ENCODE data around the gene TFB1M. TPM values are rescaled to one million over a fixed set of nuclear protein-coding genes. Genes with fewer than 3 reads are reported as not detected.

Gene TFB1M
- polyA plus RNA-seq, 2 of the 4 experiments (the other 2 are of a cell fraction): 9.8 to 19.5 TPM

GRCh38 chr6:155234167-155234566, 80.1 kb downstream of the TFB1M start:
- Histone ChIP-seq H3K9me3 (peaks cover 4% of the 10 kb centered on the region; the same call in 2 of the 3 replicates), H3K4me2 (no peak overlapping the region), H3K27ac (no peak overlapping the region), H3K4me1 (no peaks in the 10 kb centered on the region), H3K4me3 (no peak overlapping the region)
- DNase-seq (ENCODE audit: low read depth in 1 of 2, low spot score in 1 of 2) (no peak), FAIRE-seq (no peak), ATAC-seq (no peak)
- TF ChIP-seq ZFP36 (IDR thresholded peaks at IDR 0.05; ENCODE audit: borderline replicate concordance, partially characterized antibody) (no peak), HDAC2 (IDR thresholded peaks at IDR 0.05) (no peak), ZNF302 (CRISPR knock-in tag; IDR thresholded peaks at IDR 0.05) (no peak), RARB (CRISPR knock-in tag; IDR thresholded peaks at IDR 0.05) (no peak), PBX3 (IDR thresholded peaks at IDR 0.05) (no peak), E2F6 (IDR thresholded peaks at IDR 0.05; ENCODE audit: borderline replicate concordance, low read depth) (no peak), RCOR1 (IDR thresholded peaks at IDR 0.05; ENCODE audit: low read depth, low read length) (no peak), ZC3H11A (IDR thresholded peaks at IDR 0.05) (no peak), GATA3 (IDR thresholded peaks at IDR 0.05; ENCODE audit: borderline replicate concordance) (no peak), ATOH8 (CRISPR knock-in tag; IDR thresholded peaks at IDR 0.05; ENCODE audit: low read depth) (no peak), JUN (IDR thresholded peaks at IDR 0.05) (no peak), EP300 (IDR thresholded peaks at IDR 0.05) (no peak), TP53 (CRISPR knock-in tag; IDR thresholded peaks at IDR 0.05) (no peak), ESRRA (IDR thresholded peaks at IDR 0.05; ENCODE audit: borderline replicate concordance, low read length) (no peak), NR3C1 (IDR thresholded peaks at IDR 0.05) (no peak), REST (IDR thresholded peaks at IDR 0.05) (no peak), HMGXB4 (CRISPR knock-in tag; IDR thresholded peaks at IDR 0.05; ENCODE audit: borderline replicate concordance) (no peak), FOSB (CRISPR knock-in tag; IDR thresholded peaks at IDR 0.05) (no peak), MYC (IDR thresholded peaks at IDR 0.05; ENCODE audit: borderline replicate concordance, low read length) (no peak)
- ChIA-PET POLR2A (no interaction called here), CTCF (interaction anchor here (1.3 to 2.3 kb wide), 3 partner anchors 14 to 57 kb away, joined by 3 to 7 read pairs (median 3); no protein-coding TSS in a partner anchor)
- 86% methylated on average over 4 of the region's 4 CpGs for WGBS (ENCODE audit: missing lambda C conversion rate)

- WGBS (ENCODE audit: missing lambda C conversion rate): 91% methylated on average over 6 of the region's 6 CpGs
- TF ChIP-seq POLR2AphosphoS2 (conservative IDR thresholded peaks at IDR 0.05; ENCODE audit: low read length): no peak
- TF ChIP-seq REST (IDR thresholded peaks at IDR 0.05): no peak
- no peak for TF ChIP-seq ZC3H11A (IDR thresholded peaks at IDR 0.05)
- TF ChIP-seq MAZ (IDR thresholded peaks at IDR 0.05; ENCODE audit: borderline replicate concordance, low read depth, low read length): no peak
- no peak for TF ChIP-seq CBX2 (IDR thresholded peaks at IDR 0.05; ENCODE audit: borderline replicate concordance, low read depth)
- TF ChIP-seq BHLHE40 (IDR thresholded peaks at IDR 0.05; ENCODE audit: low read depth, low read length): no peak
- TF ChIP-seq HDAC2 (IDR thresholded peaks at IDR 0.05): no peak
- no peak for TF ChIP-seq MAFK (IDR thresholded peaks at IDR 0.05; ENCODE audit: partially characterized antibody)
- Histone ChIP-seq H3K27ac (no peak overlapping the region), H3K4me3 (no peak overlapping the region), H3K4me1 (no peaks in the 10 kb centered on the region), H3K9me3 (no peaks in the 10 kb centered on the region), H3K4me2 (no peak overlapping the region)
- no peak for DNase-seq (ENCODE audit: low read depth in 1 of 2, low spot score in 1 of 2)
- ChIA-PET POLR2A (no interaction called here), CTCF (interaction anchor here (2.3 kb wide), 1 partner anchor 15 kb away, joined by 7 read pairs; no protein-coding TSS in a partner anchor)
- no peak for ATAC-seq
- FAIRE-seq: no peak
Measured at GRCh38 chr6:155232848-155233247, 81.4 kb downstream of the TFB1M start.

Data from A549 (cell line).